Trophoblast cell (in vitro differentiated cells and primary cell): ENCODE measurements around the gene MBNL2.

Experiments used
- DNase-seq, 2 donors: peaks; one replicate each; pipeline ENCODE4 v3.0.0-alpha.2; 2016
- H2AFZ ChIP-seq: 2 replicates; pipeline ENCODE4 v1.6.1; 2013; ENCODE audit warnings: low read length, moderate library complexity, mild to moderate bottlenecking; ENCODE audit not compliant: insufficient read depth, poor library complexity
- H2AK5ac ChIP-seq: 2 replicates; pipeline ENCODE4 v1.6.1; 2013; ENCODE audit warnings: mild to moderate bottlenecking, low read length
- H2BK120ac ChIP-seq: 2 replicates; pipeline ENCODE4 v1.6.1; 2013; ENCODE audit warnings: low read length, mild to moderate bottlenecking, moderate library complexity; ENCODE audit not compliant: insufficient read depth, poor library complexity
- H2BK12ac ChIP-seq: 2 replicates; pipeline ENCODE4 v1.6.1; 2013; ENCODE audit warnings: mild to moderate bottlenecking, low read length, moderate library complexity
- H2BK5ac ChIP-seq: 2 replicates; pipeline ENCODE4 v1.6.1; 2013; ENCODE audit warnings: low read length, low read depth, moderate library complexity, mild to moderate bottlenecking; ENCODE audit not compliant: poor library complexity
- H3K14ac ChIP-seq: 2 replicates; pipeline ENCODE4 v1.6.1; 2013; ENCODE audit warnings: mild to moderate bottlenecking, low read length
- H3K18ac ChIP-seq: 2 replicates; pipeline ENCODE4 v1.6.1; 2013; ENCODE audit warnings: mild to moderate bottlenecking, low read length
- H3K23ac ChIP-seq: 2 replicates; pipeline ENCODE4 v1.6.1; 2013; ENCODE audit warnings: low read length
- H3K27ac ChIP-seq: 2 replicates; pipeline ENCODE4 v1.5.1; 2013; ENCODE audit warnings: low read depth, mild to moderate bottlenecking, inconsistent platforms, low read length, moderate library complexity
- H3K27me3 ChIP-seq: 2 replicates; pipeline ENCODE4 v1.6.1; 2013; ENCODE audit warnings: inconsistent platforms, mild to moderate bottlenecking, low read length, moderate library complexity; ENCODE audit not compliant: insufficient read depth
- H3K36me3 ChIP-seq, 2 experiments: 1 replicate in 1 of 2; 2 replicates in 1 of 2; pipeline ENCODE4 v1.6.1; 2013; ENCODE audit warnings: low read length in 2 of 2, mild to moderate bottlenecking in 2 of 2, moderate library complexity in 1 of 2; ENCODE audit not compliant: insufficient read depth in 2 of 2, control insufficient read depth in 1 of 2
- H3K4ac ChIP-seq: 2 replicates; pipeline ENCODE4 v1.6.1; 2013; ENCODE audit warnings: low read depth, mild to moderate bottlenecking, low read length, moderate library complexity
- H3K4me1 ChIP-seq, 2 experiments: 1 replicate in 1 of 2; 2 replicates in 1 of 2; pipeline ENCODE4 v1.6.1; 2013; ENCODE audit warnings: low read length in 2 of 2, mild to moderate bottlenecking in 2 of 2, moderate library complexity in 1 of 2; ENCODE audit not compliant: insufficient read depth in 2 of 2, control insufficient read depth in 1 of 2
- H3K4me2 ChIP-seq: 2 replicates; pipeline ENCODE4 v1.6.1; 2013; ENCODE audit warnings: inconsistent platforms, mild to moderate bottlenecking, low read length, moderate library complexity
- H3K4me3 ChIP-seq: 2 replicates; pipeline ENCODE4 v1.5.1; 2013; ENCODE audit warnings: mild to moderate bottlenecking, low read depth, low read length, inconsistent platforms
- H3K79me1 ChIP-seq: one replicate; pipeline ENCODE4 v1.6.1; 2013; ENCODE audit warnings: low read length
- H3K79me2 ChIP-seq: 2 replicates; pipeline ENCODE4 v1.6.1; 2013; ENCODE audit warnings: low read length, mild to moderate bottlenecking; ENCODE audit not compliant: control insufficient read depth, insufficient read depth, poor library complexity
- H3K9ac ChIP-seq: 2 replicates; pipeline ENCODE4 v1.6.1; 2013; ENCODE audit warnings: mild to moderate bottlenecking, low read length
- H3K9me3 ChIP-seq: 2 replicates; pipeline ENCODE4 v1.6.1; 2013; ENCODE audit warnings: low read depth, mild to moderate bottlenecking, control low read depth, inconsistent platforms, low read length; ENCODE audit not compliant: insufficient read depth
- H4K12ac ChIP-seq: 2 replicates; pipeline ENCODE4 v1.6.1; 2013; ENCODE audit warnings: low read depth, mild to moderate bottlenecking, low read length, moderate library complexity
- H4K8ac ChIP-seq: 2 replicates; pipeline ENCODE4 v1.6.1; 2013; ENCODE audit warnings: low read depth, mild to moderate bottlenecking, low read length, moderate library complexity
- H4K91ac ChIP-seq: one replicate; pipeline ENCODE4 v1.6.1; 2013; ENCODE audit warnings: low read depth, mild to moderate bottlenecking, low read length, moderate library complexity
- WGBS: extraction: QIAGEN DNeasy Blood & Tissue Kit; methylation state at CpG from one replicate; pipeline ENCODE4 v1.1.7; 2013; ENCODE audit warnings: missing lambda C conversion rate; ENCODE audit not compliant: insufficient read length, insufficient coverage; ENCODE audit errors: extremely low coverage; 5-methylcytosine and 5-hydroxymethylcytosine counted together

The MBNL2 gene

DNA sequence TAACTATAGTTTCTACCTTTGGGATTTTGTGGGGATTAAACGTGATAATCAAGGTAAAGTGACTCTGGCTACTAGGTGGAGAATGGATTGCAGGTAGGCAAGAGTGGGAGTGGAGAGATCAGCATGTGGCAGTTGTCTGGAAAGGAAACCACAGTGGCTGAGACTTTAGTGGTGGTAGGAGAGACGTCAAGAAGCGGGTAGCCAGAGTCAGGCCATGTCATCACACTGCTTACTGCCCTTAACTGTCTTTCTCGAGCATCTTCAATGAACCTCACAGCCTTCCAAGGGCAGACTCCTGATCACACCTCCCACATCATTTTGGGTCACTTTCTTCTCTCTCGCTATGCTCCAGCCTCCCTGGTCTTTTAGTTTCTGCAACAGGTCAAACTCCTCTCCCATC, 28.6 kb upstream of the MBNL2 start:
- Histone ChIP-seq H2AFZ (no peak overlapping the region), H3K4me3 (no peak overlapping the region), H4K12ac (no peak overlapping the region), H3K36me3 (no peaks in the 10 kb centered on the region), H3K4ac (no peak overlapping the region), H2AK5ac (peak overlapping the region; percentile 17), H3K9ac (no peak overlapping the region), H4K8ac (no peak overlapping the region), H3K27ac (no peak overlapping the region), H3K27me3 (no peaks in the 10 kb centered on the region), H2BK5ac (no peak overlapping the region), H3K18ac (no peak overlapping the region), H3K4me1 (peaks cover 17% of the 10 kb centered on the region in 2 experiments), H3K79me1 (peaks cover 9% of the 10 kb centered on the region), H2BK120ac (peak overlapping the region; percentile 41), H3K9me3 (no peaks in the 10 kb centered on the region), H2BK12ac (peak overlapping the region; percentile 16), H3K14ac (peak overlapping the region; percentile 1), H3K23ac (peak overlapping the region; percentile 83), H3K79me2 (no peaks in the 10 kb centered on the region), H4K91ac (peak overlapping the region; percentile 12), H3K4me2 (no peak overlapping the region)
- DNase-seq: no peak
- no CpG with 5 or more reads among the region's 5 CpGs for WGBS

DNA sequence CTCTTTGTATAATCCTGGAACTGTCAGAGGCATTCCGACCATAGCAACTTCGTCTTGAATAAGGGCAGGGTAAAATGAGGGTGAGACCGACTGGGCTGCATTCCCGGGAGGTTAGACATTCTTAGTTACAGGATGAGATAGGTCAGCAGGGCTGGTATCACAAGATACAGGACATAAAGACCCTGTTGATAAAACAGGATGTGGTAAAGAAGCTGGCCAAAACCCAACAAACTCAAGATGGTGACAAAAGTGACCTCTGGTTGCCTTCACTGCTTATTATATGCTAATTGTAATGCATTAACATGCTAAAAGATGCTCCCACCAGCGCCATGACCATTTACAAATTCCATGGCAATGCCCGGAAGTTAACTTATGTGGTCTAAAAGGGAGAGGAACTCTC, 27.7 kb upstream of the MBNL2 start:
- H4K12ac ChIP-seq: no peak overlapping the region
- peak; percentile 86 to 92 for DNase-seq
- H3K79me1 ChIP-seq: peaks cover 13% of the 10 kb centered on the region
- no CpG with 5 or more reads among the region's 6 CpGs for WGBS
- H2BK5ac ChIP-seq: no peak overlapping the region
- no peaks in the 10 kb centered on the region for H3K79me2 ChIP-seq
- no peak overlapping the region for H2BK120ac ChIP-seq
- H3K23ac ChIP-seq: no peak overlapping the region
- no peak overlapping the region for H4K8ac ChIP-seq
- H3K9ac ChIP-seq: no peak overlapping the region
- H2AK5ac ChIP-seq: no peak overlapping the region
- H4K91ac ChIP-seq: no peak overlapping the region
- H3K27me3 ChIP-seq: no peaks in the 10 kb centered on the region
- H3K18ac ChIP-seq: no peak overlapping the region
- H3K4me2 ChIP-seq: peak overlapping the region; percentile 46
- H3K36me3 ChIP-seq: no peaks in the 10 kb centered on the region
- no peak overlapping the region for H2AFZ ChIP-seq
- H3K14ac ChIP-seq: no peak overlapping the region
- H3K27ac ChIP-seq: peak overlapping the region; percentile 48
- H3K9me3 ChIP-seq: no peaks in the 10 kb centered on the region
- peaks cover 17% of the 10 kb centered on the region in 2 experiments for H3K4me1 ChIP-seq
- no peak overlapping the region for H3K4ac ChIP-seq
- H3K4me3 ChIP-seq: no peak overlapping the region
- H2BK12ac ChIP-seq: no peak overlapping the region

DNA sequence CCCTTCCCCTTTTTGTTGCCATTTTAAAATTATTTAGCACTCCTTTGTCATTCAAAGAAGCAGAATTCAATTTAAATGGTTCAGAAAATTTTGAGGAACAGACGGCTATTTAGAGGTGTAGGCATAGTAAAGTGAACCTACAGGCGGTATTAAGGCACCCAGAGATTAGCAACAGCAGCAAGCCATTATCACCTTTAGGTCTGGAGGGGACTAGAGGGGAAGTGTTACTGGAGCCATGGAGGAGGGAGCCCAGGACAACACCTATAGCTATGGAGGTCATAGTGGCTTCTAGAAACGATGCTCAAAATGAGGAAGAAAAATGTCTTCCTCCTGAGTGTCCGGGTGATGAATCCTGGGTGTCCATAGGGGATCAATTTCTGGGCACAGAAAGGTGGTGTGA, 25.8 kb upstream of the MBNL2 start:
- H3K9me3 ChIP-seq: no peaks in the 10 kb centered on the region
- peak overlapping the region; percentile 66 for H2BK12ac ChIP-seq
- no peak overlapping the region for H3K9ac ChIP-seq
- no peak overlapping the region for H2BK120ac ChIP-seq
- no peak overlapping the region for H2AFZ ChIP-seq
- no peak overlapping the region for H4K12ac ChIP-seq
- no peaks in the 10 kb centered on the region for H3K79me2 ChIP-seq
- H2AK5ac ChIP-seq: peak overlapping the region; percentile 54
- no peak for DNase-seq
- peaks cover 21 to 22% of the 10 kb centered on the region in 2 experiments for H3K4me1 ChIP-seq
- no CpG with 5 or more reads among the region's 4 CpGs for WGBS
- peak overlapping the region; percentile 48 for H3K18ac ChIP-seq
- no peaks in the 10 kb centered on the region for H3K36me3 ChIP-seq
- H3K4ac ChIP-seq: no peak overlapping the region
- no peak overlapping the region for H3K27ac ChIP-seq
- no peak overlapping the region for H3K4me2 ChIP-seq
- no peaks in the 10 kb centered on the region for H3K27me3 ChIP-seq
- no peak overlapping the region for H3K23ac ChIP-seq
- no peak overlapping the region for H2BK5ac ChIP-seq
- H3K14ac ChIP-seq: peak overlapping the region; percentile 22
- H3K4me3 ChIP-seq: no peak overlapping the region
- peaks cover 13% of the 10 kb centered on the region for H3K79me1 ChIP-seq
- no peak overlapping the region for H4K8ac ChIP-seq
- H4K91ac ChIP-seq: no peak overlapping the region

DNA sequence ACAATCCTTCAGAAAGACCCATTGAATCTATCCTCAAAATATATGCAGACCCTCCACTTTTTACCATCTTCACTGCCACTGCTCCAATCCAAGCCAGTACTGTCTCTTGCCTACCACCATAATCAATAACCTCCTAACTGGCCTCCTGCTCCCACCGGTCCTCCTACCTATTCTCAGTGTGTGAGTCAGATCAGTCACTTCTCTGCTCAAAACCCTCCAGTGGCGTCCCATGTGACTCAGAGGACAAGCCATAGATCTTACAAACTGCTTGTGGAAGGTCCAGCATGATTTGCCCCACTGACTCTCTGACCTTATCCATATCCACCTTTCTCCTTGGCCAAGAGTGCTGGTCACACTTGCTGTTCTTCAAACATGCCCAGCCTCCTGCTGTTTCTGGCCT, 23.4 kb upstream of the MBNL2 start:
- Histone ChIP-seq H3K9me3 (no peaks in the 10 kb centered on the region), H2BK5ac (peak overlapping the region; percentile 14), H2AFZ (no peak overlapping the region), H4K8ac (no peak overlapping the region), H2AK5ac (peak overlapping the region; percentile 64), H3K9ac (no peak overlapping the region), H3K4me1 (peaks cover 9 to 15% of the 10 kb centered on the region in 2 experiments), H2BK120ac (peak overlapping the region; percentile 44), H3K79me2 (no peaks in the 10 kb centered on the region), H3K27me3 (no peaks in the 10 kb centered on the region), H3K4ac (no peak overlapping the region), H3K36me3 (peaks cover 0 to 1% of the 10 kb centered on the region in 2 experiments), H3K79me1 (peaks cover 11% of the 10 kb centered on the region), H3K4me3 (no peak overlapping the region), H3K27ac (no peak overlapping the region), H3K4me2 (no peak overlapping the region), H3K23ac (no peak overlapping the region), H3K14ac (peak overlapping the region; percentile 29), H4K12ac (no peak overlapping the region), H4K91ac (peak overlapping the region; percentile 59), H3K18ac (peak overlapping the region; percentile 33), H2BK12ac (peak overlapping the region; percentile 73)
- no CpG with 5 or more reads among the region's 2 CpGs for WGBS
- peak; percentile 49 to 69 for DNase-seq
